ENCODE measurements around the gene PRKCZ. TPM values are rescaled to one million over a fixed set of nuclear protein-coding genes. Genes with fewer than 3 reads are reported as not detected.

The PRKCZ gene
- total and polyA plus RNA-seq, 2 experiments from 2014 or later: 26.2 to 36.9 TPM

GRCh38 chr1:2106659-2107405, 56.6 kb downstream of the PRKCZ start:
- H3K4me1 Mint-ChIP-seq: peaks cover 11% of the 10 kb centered on the region
- H4K20me1 ChIP-seq (replicated peaks; ENCODE audit: insufficient read depth): no peaks in the 10 kb centered on the region; the same call in 1 of the 2 replicates
- no peak overlapping the region for H2AFZ ChIP-seq
- no peaks in the 10 kb centered on the region for H3K36me3 ChIP-seq (ENCODE audit: insufficient read depth)
- TF ChIP-seq NANOG (IDR thresholded peaks at IDR 0.05; ENCODE audit: borderline replicate concordance) (no peak), EZH2 (IDR thresholded peaks at IDR 0.05; ENCODE audit: low read depth, unreplicated experiment) (no peak), EZH2phosphoT487 (IDR thresholded peaks at IDR 0.05; ENCODE audit: unreplicated experiment) (no peak), ZNF331 (CRISPR knock-in tag; IDR thresholded peaks at IDR 0.05; ENCODE audit: low read depth) (no peak), CREB1 (CRISPR knock-in tag; IDR thresholded peaks at IDR 0.05; ENCODE audit: low read depth) (no peak), STAT1 (IDR thresholded peaks at IDR 0.05; ENCODE audit: unreplicated experiment) (no peak), ZNF114 (CRISPR knock-in tag; IDR thresholded peaks at IDR 0.05) (no peak), POLR2AphosphoS5 (IDR thresholded peaks at IDR 0.05; ENCODE audit: low read depth) (no peak), JUNB (IDR thresholded peaks at IDR 0.05; ENCODE audit: unreplicated experiment) (no peak)
- TF ChIP-seq, protein P1, sequence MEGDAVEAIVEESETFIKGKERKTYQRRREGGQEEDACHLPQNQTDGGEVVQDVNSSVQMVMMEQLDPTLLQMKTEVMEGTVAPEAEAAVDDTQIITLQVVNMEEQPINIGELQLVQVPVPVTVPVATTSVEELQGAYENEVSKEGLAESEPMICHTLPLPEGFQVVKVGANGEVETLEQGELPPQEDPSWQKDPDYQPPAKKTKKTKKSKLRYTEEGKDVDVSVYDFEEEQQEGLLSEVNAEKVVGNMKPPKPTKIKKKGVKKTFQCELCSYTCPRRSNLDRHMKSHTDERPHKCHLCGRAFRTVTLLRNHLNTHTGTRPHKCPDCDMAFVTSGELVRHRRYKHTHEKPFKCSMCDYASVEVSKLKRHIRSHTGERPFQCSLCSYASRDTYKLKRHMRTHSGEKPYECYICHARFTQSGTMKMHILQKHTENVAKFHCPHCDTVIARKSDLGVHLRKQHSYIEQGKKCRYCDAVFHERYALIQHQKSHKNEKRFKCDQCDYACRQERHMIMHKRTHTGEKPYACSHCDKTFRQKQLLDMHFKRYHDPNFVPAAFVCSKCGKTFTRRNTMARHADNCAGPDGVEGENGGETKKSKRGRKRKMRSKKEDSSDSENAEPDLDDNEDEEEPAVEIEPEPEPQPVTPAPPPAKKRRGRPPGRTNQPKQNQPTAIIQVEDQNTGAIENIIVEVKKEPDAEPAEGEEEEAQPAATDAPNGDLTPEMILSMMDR (conservative IDR thresholded peaks at IDR 0.05; ENCODE audit: low read depth in 2 of 2): no peak
- TF ChIP-seq, protein P2, sequence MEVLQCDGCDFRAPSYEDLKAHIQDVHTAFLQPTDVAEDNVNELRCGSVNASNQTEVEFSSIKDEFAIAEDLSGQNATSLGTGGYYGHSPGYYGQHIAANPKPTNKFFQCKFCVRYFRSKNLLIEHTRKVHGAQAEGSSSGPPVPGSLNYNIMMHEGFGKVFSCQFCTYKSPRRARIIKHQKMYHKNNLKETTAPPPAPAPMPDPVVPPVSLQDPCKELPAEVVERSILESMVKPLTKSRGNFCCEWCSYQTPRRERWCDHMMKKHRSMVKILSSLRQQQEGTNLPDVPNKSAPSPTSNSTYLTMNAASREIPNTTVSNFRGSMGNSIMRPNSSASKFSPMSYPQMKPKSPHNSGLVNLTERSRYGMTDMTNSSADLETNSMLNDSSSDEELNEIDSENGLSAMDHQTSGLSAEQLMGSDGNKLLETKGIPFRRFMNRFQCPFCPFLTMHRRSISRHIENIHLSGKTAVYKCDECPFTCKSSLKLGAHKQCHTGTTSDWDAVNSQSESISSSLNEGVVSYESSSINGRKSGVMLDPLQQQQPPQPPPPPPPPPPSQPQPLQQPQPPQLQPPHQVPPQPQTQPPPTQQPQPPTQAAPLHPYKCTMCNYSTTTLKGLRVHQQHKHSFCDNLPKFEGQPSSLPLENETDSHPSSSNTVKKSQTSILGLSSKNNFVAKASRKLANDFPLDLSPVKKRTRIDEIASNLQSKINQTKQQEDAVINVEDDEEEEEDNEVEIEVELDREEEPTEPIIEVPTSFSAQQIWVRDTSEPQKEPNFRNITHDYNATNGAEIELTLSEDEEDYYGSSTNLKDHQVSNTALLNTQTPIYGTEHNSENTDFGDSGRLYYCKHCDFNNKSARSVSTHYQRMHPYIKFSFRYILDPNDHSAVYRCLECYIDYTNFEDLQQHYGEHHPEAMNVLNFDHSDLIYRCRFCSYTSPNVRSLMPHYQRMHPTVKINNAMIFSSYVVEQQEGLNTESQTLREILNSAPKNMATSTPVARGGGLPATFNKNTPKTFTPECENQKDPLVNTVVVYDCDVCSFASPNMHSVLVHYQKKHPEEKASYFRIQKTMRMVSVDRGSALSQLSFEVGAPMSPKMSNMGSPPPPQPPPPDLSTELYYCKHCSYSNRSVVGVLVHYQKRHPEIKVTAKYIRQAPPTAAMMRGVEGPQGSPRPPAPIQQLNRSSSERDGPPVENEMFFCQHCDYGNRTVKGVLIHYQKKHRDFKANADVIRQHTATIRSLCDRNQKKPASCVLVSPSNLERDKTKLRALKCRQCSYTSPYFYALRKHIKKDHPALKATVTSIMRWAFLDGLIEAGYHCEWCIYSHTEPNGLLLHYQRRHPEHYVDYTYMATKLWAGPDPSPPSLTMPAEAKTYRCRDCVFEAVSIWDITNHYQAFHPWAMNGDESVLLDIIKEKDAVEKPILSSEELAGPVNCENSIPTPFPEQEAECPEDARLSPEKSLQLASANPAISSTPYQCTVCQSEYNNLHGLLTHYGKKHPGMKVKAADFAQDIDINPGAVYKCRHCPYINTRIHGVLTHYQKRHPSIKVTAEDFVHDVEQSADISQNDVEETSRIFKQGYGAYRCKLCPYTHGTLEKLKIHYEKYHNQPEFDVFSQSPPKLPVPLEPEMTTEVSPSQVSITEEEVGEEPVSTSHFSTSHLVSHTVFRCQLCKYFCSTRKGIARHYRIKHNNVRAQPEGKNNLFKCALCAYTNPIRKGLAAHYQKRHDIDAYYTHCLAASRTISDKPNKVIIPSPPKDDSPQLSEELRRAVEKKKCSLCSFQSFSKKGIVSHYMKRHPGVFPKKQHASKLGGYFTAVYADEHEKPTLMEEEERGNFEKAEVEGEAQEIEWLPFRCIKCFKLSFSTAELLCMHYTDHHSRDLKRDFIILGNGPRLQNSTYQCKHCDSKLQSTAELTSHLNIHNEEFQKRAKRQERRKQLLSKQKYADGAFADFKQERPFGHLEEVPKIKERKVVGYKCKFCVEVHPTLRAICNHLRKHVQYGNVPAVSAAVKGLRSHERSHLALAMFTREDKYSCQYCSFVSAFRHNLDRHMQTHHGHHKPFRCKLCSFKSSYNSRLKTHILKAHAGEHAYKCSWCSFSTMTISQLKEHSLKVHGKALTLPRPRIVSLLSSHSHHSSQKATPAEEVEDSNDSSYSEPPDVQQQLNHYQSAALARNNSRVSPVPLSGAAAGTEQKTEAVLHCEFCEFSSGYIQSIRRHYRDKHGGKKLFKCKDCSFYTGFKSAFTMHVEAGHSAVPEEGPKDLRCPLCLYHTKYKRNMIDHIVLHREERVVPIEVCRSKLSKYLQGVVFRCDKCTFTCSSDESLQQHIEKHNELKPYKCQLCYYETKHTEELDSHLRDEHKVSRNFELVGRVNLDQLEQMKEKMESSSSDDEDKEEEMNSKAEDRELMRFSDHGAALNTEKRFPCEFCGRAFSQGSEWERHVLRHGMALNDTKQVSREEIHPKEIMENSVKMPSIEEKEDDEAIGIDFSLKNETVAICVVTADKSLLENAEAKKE (CRISPR knock-in tag; IDR thresholded peaks at IDR 0.05): no peak
- TF ChIP-seq, protein P3, sequence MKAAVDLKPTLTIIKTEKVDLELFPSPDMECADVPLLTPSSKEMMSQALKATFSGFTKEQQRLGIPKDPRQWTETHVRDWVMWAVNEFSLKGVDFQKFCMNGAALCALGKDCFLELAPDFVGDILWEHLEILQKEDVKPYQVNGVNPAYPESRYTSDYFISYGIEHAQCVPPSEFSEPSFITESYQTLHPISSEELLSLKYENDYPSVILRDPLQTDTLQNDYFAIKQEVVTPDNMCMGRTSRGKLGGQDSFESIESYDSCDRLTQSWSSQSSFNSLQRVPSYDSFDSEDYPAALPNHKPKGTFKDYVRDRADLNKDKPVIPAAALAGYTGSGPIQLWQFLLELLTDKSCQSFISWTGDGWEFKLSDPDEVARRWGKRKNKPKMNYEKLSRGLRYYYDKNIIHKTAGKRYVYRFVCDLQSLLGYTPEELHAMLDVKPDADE (IDR thresholded peaks at IDR 0.05): no peak
- TF ChIP-seq, protein P4, sequence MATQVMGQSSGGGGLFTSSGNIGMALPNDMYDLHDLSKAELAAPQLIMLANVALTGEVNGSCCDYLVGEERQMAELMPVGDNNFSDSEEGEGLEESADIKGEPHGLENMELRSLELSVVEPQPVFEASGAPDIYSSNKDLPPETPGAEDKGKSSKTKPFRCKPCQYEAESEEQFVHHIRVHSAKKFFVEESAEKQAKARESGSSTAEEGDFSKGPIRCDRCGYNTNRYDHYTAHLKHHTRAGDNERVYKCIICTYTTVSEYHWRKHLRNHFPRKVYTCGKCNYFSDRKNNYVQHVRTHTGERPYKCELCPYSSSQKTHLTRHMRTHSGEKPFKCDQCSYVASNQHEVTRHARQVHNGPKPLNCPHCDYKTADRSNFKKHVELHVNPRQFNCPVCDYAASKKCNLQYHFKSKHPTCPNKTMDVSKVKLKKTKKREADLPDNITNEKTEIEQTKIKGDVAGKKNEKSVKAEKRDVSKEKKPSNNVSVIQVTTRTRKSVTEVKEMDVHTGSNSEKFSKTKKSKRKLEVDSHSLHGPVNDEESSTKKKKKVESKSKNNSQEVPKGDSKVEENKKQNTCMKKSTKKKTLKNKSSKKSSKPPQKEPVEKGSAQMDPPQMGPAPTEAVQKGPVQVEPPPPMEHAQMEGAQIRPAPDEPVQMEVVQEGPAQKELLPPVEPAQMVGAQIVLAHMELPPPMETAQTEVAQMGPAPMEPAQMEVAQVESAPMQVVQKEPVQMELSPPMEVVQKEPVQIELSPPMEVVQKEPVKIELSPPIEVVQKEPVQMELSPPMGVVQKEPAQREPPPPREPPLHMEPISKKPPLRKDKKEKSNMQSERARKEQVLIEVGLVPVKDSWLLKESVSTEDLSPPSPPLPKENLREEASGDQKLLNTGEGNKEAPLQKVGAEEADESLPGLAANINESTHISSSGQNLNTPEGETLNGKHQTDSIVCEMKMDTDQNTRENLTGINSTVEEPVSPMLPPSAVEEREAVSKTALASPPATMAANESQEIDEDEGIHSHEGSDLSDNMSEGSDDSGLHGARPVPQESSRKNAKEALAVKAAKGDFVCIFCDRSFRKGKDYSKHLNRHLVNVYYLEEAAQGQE (IDR thresholded peaks at IDR 0.05; ENCODE audit: unreplicated experiment): no peak
- H3K27me3 Mint-ChIP-seq (ENCODE audit: insufficient read depth, low read depth, poor library complexity): peaks cover 15% of the 10 kb centered on the region
- H3K27ac ChIP-seq (ENCODE audit: low read depth): no peak overlapping the region
- no peaks in the 10 kb centered on the region for H3K4me1 ChIP-seq (ENCODE audit: insufficient read depth)
- H3K9me2 ChIP-seq (ENCODE audit: insufficient read depth): no peaks in the 10 kb centered on the region
- no peaks in the 10 kb centered on the region for H3K79me2 ChIP-seq (replicated peaks; ENCODE audit: insufficient read depth)
- ATAC-seq: no peak
- H3K4me3 ChIP-seq: no peak overlapping the region
- H3K9me3 Mint-ChIP-seq: no peaks in the 10 kb centered on the region
- no peak for DNase-seq (ENCODE audit: low spot score)
- H3F3A ChIP-seq (replicated peaks; ENCODE audit: low read depth): no peaks in the 10 kb centered on the region
- no peaks in the 10 kb centered on the region for H3K27me3 ChIP-seq (ENCODE audit: insufficient read depth)
- H3K4me3 Mint-ChIP-seq: no peak overlapping the region
- no peak overlapping the region for H3K4me2 ChIP-seq
- H3K36me3 Mint-ChIP-seq (ENCODE audit: low read depth): peaks cover 9% of the 10 kb centered on the region; the same call in 2 of the 3 replicates
- no peak overlapping the region for H3K27ac Mint-ChIP-seq
